MM.1S (cell line): ENCODE results near the gene CACNG4.

Experiments used
- DNase-seq: peaks from one replicate; pipeline ENCODE4 v3.0.0-alpha.2; 2015
- H2AFZ ChIP-seq: fragments of 300-600 bp; sonication (generic); 2 replicates; pipeline ENCODE4 v1.6.0; 2016; ENCODE audit warnings: antibody characterized with exemption, low read length
- H3F3A ChIP-seq: fragments of 300-600 bp; sonication (generic); 2 replicates; pipeline ENCODE4 v1.6.1; 2016; ENCODE audit warnings: mild to moderate bottlenecking, antibody characterized with exemption, low read length, moderate library complexity, mixed read lengths; ENCODE audit not compliant: insufficient read depth
- H3K27ac ChIP-seq: fragments of 300-600 bp; sonication (generic); 2 replicates; pipeline ENCODE4 v1.5.1; 2016; ENCODE audit warnings: mild to moderate bottlenecking, low read length
- H3K27me3 ChIP-seq: fragments of 300-600 bp; sonication (generic); replicated peaks from 2 replicates; pipeline ENCODE4 v1.6.0; 2016; ENCODE audit warnings: low read length; ENCODE audit not compliant: insufficient read depth
- H3K36me3 ChIP-seq: fragments of 300-600 bp; sonication (generic); replicated peaks from 2 replicates; pipeline ENCODE4 v1.6.1; 2016; ENCODE audit warnings: mild to moderate bottlenecking, low read length, mixed read lengths; ENCODE audit not compliant: insufficient read depth
- H3K4me1 ChIP-seq: fragments of 300-600 bp; sonication (generic); 2 replicates; pipeline ENCODE4 v1.6.1; 2016; ENCODE audit warnings: low read length, mixed read lengths
- H3K4me2 ChIP-seq: fragments of 300-600 bp; sonication (generic); 2 replicates; pipeline ENCODE4 v1.6.0; 2016; ENCODE audit warnings: low read depth, low read length
- H3K4me3 ChIP-seq: fragments of 300-600 bp; sonication (generic); 2 replicates; pipeline ENCODE4 v1.5.1; 2016; ENCODE audit warnings: low read length, mixed read lengths
- H3K79me2 ChIP-seq: fragments of 300-600 bp; sonication (generic); 2 replicates; pipeline ENCODE4 v1.6.1; 2016; ENCODE audit warnings: mixed run types, low read length, mixed read lengths
- H3K9ac ChIP-seq: fragments of 300-600 bp; sonication (generic); 2 replicates; pipeline ENCODE4 v1.6.1; 2016; ENCODE audit warnings: low read length, mixed read lengths
- H3K9me2 ChIP-seq: fragments of 300-600 bp; sonication (generic); replicated peaks from 2 replicates; pipeline ENCODE4 v1.6.1; 2016; ENCODE audit warnings: mild to moderate bottlenecking, low read length, mixed read lengths; ENCODE audit not compliant: insufficient read depth
- H3K9me3 ChIP-seq: fragments of 300-600 bp; sonication (generic); replicated peaks from 2 replicates; pipeline ENCODE4 v1.6.1; 2016; ENCODE audit warnings: mild to moderate bottlenecking, low read length, mixed read lengths; ENCODE audit not compliant: insufficient read depth
- H4K20me1 ChIP-seq: fragments of 300-600 bp; sonication (generic); 2 replicates; pipeline ENCODE4 v1.6.1; 2016; ENCODE audit warnings: mild to moderate bottlenecking, low read length, moderate library complexity, mixed read lengths; ENCODE audit not compliant: insufficient read depth
- EZH2 ChIP-seq: fragments of 300-600 bp; sonication (generic); optimal IDR thresholded peaks from 2 replicates; pipeline ENCODE3; 2017; ENCODE audit warnings: low read depth, mild to moderate bottlenecking, antibody characterized with exemption, low read length, mixed read lengths
- EZH2phosphoT487 ChIP-seq: fragments of 300-600 bp; sonication (generic); IDR thresholded peaks from 2 replicates; pipeline ENCODE4 v1.6.1; 2018; ENCODE audit warnings: antibody characterized with exemption, low read length
- TF ChIP-seq, protein P1 (sequence below): fragments of 300-600 bp; sonication (generic); IDR thresholded peaks from 2 replicates; pipeline ENCODE4 v1.5.1; 2016; ENCODE audit warnings: antibody characterized with exemption, low read length, mixed read lengths

The CACNG4 gene

DNA sequence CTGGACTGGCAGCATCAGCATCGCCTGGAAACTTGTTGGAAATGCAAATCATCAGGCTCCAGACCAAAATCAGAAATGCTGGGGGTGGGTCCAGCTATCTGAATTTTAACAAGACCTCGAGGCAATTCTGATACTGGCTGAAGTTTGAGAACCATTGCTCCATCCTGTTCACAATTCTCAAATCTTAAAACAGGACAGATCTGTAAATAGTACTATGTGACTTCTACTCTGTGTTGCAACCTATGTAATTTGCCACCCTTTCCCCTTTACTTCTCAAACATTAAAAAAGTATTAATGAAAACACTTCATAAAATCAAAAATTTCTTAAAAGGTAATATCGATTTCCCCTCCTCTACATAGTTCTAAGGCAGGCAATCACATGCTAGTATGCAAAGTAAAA lies 108.4 kb downstream of the CACNG4 start:
- no peak overlapping the region for H3K9ac ChIP-seq
- H2AFZ ChIP-seq, result no peak overlapping the region
- H3K36me3 ChIP-seq, result no peaks in the 10 kb centered on the region
- no peak for DNase-seq
- no peaks in the 10 kb centered on the region for H3K27me3 ChIP-seq
- H4K20me1 ChIP-seq, result no peaks in the 10 kb centered on the region
- no peaks in the 10 kb centered on the region for H3F3A ChIP-seq
- no peaks in the 10 kb centered on the region for H3K79me2 ChIP-seq
- no peak overlapping the region for H3K4me2 ChIP-seq
- H3K27ac ChIP-seq, result no peak overlapping the region
- no peaks in the 10 kb centered on the region for H3K4me1 ChIP-seq
- no peak overlapping the region for H3K4me3 ChIP-seq
- TF ChIP-seq EZH2phosphoT487 (no peak), EZH2 (no peak)
- no peaks in the 10 kb centered on the region for H3K9me2 ChIP-seq
- H3K9me3 ChIP-seq, result no peaks in the 10 kb centered on the region

GRCh38 chr17:67074781-67075180 lies 110.3 kb downstream of the CACNG4 start:
- Histone ChIP-seq H3K4me1 (no peaks in the 10 kb centered on the region), H3K4me3 (no peak overlapping the region), H3K4me2 (no peak overlapping the region), H3K9me2 (no peaks in the 10 kb centered on the region), H3K36me3 (0 out of 2 replicates have a peak, but pooled peaks cover 2% of the 10 kb centered on the region), H3K9ac (no peak overlapping the region), H2AFZ (no peak overlapping the region), H3K79me2 (no peaks in the 10 kb centered on the region), H3K27me3 (no peaks in the 10 kb centered on the region), H3K27ac (no peak overlapping the region), H3F3A (no peaks in the 10 kb centered on the region), H3K9me3 (no peaks in the 10 kb centered on the region), H4K20me1 (0 out of 2 replicates have a peak, but pooled peaks cover under 1% of the 10 kb centered on the region)
- DNase-seq, result no peak
- TF ChIP-seq, protein P1, sequence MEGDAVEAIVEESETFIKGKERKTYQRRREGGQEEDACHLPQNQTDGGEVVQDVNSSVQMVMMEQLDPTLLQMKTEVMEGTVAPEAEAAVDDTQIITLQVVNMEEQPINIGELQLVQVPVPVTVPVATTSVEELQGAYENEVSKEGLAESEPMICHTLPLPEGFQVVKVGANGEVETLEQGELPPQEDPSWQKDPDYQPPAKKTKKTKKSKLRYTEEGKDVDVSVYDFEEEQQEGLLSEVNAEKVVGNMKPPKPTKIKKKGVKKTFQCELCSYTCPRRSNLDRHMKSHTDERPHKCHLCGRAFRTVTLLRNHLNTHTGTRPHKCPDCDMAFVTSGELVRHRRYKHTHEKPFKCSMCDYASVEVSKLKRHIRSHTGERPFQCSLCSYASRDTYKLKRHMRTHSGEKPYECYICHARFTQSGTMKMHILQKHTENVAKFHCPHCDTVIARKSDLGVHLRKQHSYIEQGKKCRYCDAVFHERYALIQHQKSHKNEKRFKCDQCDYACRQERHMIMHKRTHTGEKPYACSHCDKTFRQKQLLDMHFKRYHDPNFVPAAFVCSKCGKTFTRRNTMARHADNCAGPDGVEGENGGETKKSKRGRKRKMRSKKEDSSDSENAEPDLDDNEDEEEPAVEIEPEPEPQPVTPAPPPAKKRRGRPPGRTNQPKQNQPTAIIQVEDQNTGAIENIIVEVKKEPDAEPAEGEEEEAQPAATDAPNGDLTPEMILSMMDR, result no peak
- TF ChIP-seq EZH2phosphoT487 (no peak), EZH2 (no peak)

GRCh38 chr17:67076290-67076689 lies 111.8 kb downstream of the CACNG4 start:
- Histone ChIP-seq H3F3A (no peaks in the 10 kb centered on the region), H3K4me3 (no peak overlapping the region), H4K20me1 (peaks cover 9% of the 10 kb centered on the region; the same call in 1 of the 2 replicates), H2AFZ (no peak overlapping the region), H3K9me2 (no peaks in the 10 kb centered on the region), H3K9ac (no peak overlapping the region), H3K4me1 (peaks cover 10% of the 10 kb centered on the region), H3K9me3 (no peaks in the 10 kb centered on the region), H3K79me2 (0 out of 2 replicates have a peak, but pooled peaks cover 5% of the 10 kb centered on the region), H3K27ac (no peak overlapping the region), H3K36me3 (0 out of 2 replicates have a peak, but pooled peaks cover 2% of the 10 kb centered on the region), H3K4me2 (no peak overlapping the region), H3K27me3 (no peaks in the 10 kb centered on the region)
- TF ChIP-seq EZH2 (no peak), EZH2phosphoT487 (no peak)
- TF ChIP-seq, protein P1, result no peak
- DNase-seq, result no peak

DNA sequence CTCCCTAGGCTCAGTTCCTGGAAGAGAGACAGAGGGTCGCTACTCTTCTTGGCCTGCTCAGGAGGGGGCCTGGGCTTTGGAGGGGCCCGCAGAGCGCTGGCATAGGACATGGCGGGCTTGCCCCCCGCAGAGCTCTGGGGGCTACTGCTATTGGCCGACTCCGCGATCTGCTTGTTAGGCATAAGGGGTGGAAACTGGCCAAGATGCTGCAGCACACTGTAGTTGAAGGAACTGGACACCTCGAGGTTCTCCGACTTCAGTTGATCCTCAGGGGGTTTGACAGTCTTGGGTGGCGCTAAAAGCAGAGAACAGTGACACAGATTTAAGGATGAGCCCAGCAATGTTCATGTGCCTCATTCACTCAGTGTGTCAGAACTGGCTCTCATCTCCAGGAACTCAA lies 113.8 kb downstream of the CACNG4 start:
- H3K9me3 ChIP-seq, result no peaks in the 10 kb centered on the region

More for the DNA sequence above, 113.8 kb downstream of the CACNG4 start:
- H3K36me3 ChIP-seq, result 0 out of 2 replicates have a peak, but pooled peaks cover 2% of the 10 kb centered on the region
- H3F3A ChIP-seq, result peaks cover 5% of the 10 kb centered on the region; the same call in 1 of the 2 replicates
- no peak overlapping the region for H3K27ac ChIP-seq
- peaks cover 9% of the 10 kb centered on the region; the same call in 1 of the 2 replicates for H4K20me1 ChIP-seq
- no peak overlapping the region for H3K9ac ChIP-seq
- H3K27me3 ChIP-seq, result no peaks in the 10 kb centered on the region
- H3K4me1 ChIP-seq, result peaks cover 19% of the 10 kb centered on the region
- no peak for TF ChIP-seq EZH2phosphoT487
- no peak for TF ChIP-seq EZH2
- TF ChIP-seq, protein P1, result no peak
- H3K4me3 ChIP-seq, result no peak overlapping the region
- H2AFZ ChIP-seq, result no peak overlapping the region
- H3K79me2 ChIP-seq, result peaks cover 11% of the 10 kb centered on the region; the same call in 1 of the 2 replicates
- no peak for DNase-seq
- no peak overlapping the region for H3K4me2 ChIP-seq
- no peaks in the 10 kb centered on the region for H3K9me2 ChIP-seq
